ENCODE data around the gene ZNF560. TPM values are rescaled to one million over a fixed set of nuclear protein-coding genes. Genes with fewer than 3 reads are reported as not detected.

ZNF560 gene
- total and polyA plus RNA-seq, 2 of the 13 experiments (the other 11 are each of a cell fraction or from before 2014, with no cell fraction given) = not detected

GRCh38 chr19:9538183-9539058 is 40.0 kb upstream of the ZNF560 start, which contains the start of gene ZNF426 (continued):
- TF ChIP-seq EED (CRISPR knock-in tag; IDR thresholded peaks at IDR 0.05) = no peak
- TF ChIP-seq ZNF430 (CRISPR knock-in tag; IDR thresholded peaks at IDR 0.05) = peak; percentile 90
- no peak for TF ChIP-seq ZNF513 (CRISPR knock-in tag; conservative IDR thresholded peaks at IDR 0.05)
- 0 out of 2 replicates have a peak, but pooled peaks have one; percentile 25 for TF ChIP-seq ZNF30 (CRISPR knock-in tag; IDR thresholded peaks at IDR 0.05)
- TF ChIP-seq SMYD3 (CRISPR knock-in tag; IDR thresholded peaks at IDR 0.05) = no peak; the same call in 1 of the 2 replicates
- TF ChIP-seq TCF7 (IDR thresholded peaks at IDR 0.05; ENCODE audit: low read depth) = no peak
- TF ChIP-seq KAT7 (CRISPR knock-in tag; IDR thresholded peaks at IDR 0.05; ENCODE audit: borderline replicate concordance) = peak; percentile 56; the same call in 1 of the 2 replicates
- TF ChIP-seq IRX3 (CRISPR knock-in tag; IDR thresholded peaks at IDR 0.05; ENCODE audit: borderline replicate concordance, low read depth) = no peak
- TF ChIP-seq ZNF746 (CRISPR knock-in tag; IDR thresholded peaks at IDR 0.05) = no peak
- TF ChIP-seq XBP1 (CRISPR knock-in tag; IDR thresholded peaks at IDR 0.05) = no peak
- TF ChIP-seq HMGXB4 (CRISPR knock-in tag; IDR thresholded peaks at IDR 0.05; ENCODE audit: borderline replicate concordance in 1 of 2, low read depth in 1 of 2) = peak; percentile 69 to 89
- 0 out of 2 replicates have a peak, but pooled peaks have one; percentile 46 for TF ChIP-seq HINFP (CRISPR knock-in tag; IDR thresholded peaks at IDR 0.05; ENCODE audit: low read depth)
- TF ChIP-seq REXO4 (CRISPR knock-in tag; IDR thresholded peaks at IDR 0.05; ENCODE audit: borderline replicate concordance) = no peak
- TF ChIP-seq SMC3 (IDR thresholded peaks at IDR 0.05; ENCODE audit: low read length) = no peak
- no peak; the same call in 1 of the 2 replicates for TF ChIP-seq CSRNP1 (CRISPR knock-in tag; IDR thresholded peaks at IDR 0.05)
- no peak for TF ChIP-seq E2F2 (CRISPR knock-in tag; IDR thresholded peaks at IDR 0.05; ENCODE audit: borderline replicate concordance)
- no peak for TF ChIP-seq KLF15 (CRISPR knock-in tag; IDR thresholded peaks at IDR 0.05; ENCODE audit: borderline replicate concordance)
- no peak; the same call in 1 of the 2 replicates for TF ChIP-seq ZNF652 (CRISPR knock-in tag; IDR thresholded peaks at IDR 0.05; ENCODE audit: borderline replicate concordance, low read depth)
